Gastroesophageal sphincter (tissue), 4 donors: Measurements from ENCODE around the gene EHMT1. TPM values are rescaled to one million over a fixed set of nuclear protein-coding genes. Genes with fewer than 3 reads are reported as not detected.
A peak's percentile ranks its signal among the peaks of the same experiment; 100 is the strongest.

ENCODE experiments used
- ATAC-seq: fragments of 150-250 bp; one replicate; pipeline ENCODE4 v1.9.1; 2016; ENCODE audit warnings: mild to moderate bottlenecking, moderate library complexity
- H3K27ac ChIP-seq, 4 donors: fragments of 200-600 bp; sonication (generic) in 3 of 4; 1 replicate in 3 of 4; 2 replicates in 1 of 4; pipeline ENCODE4 v1.5.1; 2016 to 2019
- H3K27me3 ChIP-seq: fragments of 200-600 bp; sonication (generic); one replicate; pipeline ENCODE4 v1.5.1; 2019
- H3K36me3 ChIP-seq, 2 donors: fragments of 200-600 bp; sonication (generic); one replicate each; pipeline ENCODE4 v1.5.1; 2019; ENCODE audit warnings: control low read depth in 1 of 2
- H3K4me1 ChIP-seq, 3 donors: fragments of 200-600 bp; sonication (generic); 1 replicate in 2 of 3; 2 replicates in 1 of 3; pipeline ENCODE4 v1.5.1; 2016 to 2019; ENCODE audit warnings: control low read depth in 2 of 3
- H3K4me3 ChIP-seq, 2 donors: fragments of 200-600 bp; sonication (generic); one replicate each; pipeline ENCODE4 v1.5.1; 2019; ENCODE audit warnings: mild to moderate bottlenecking in 1 of 2, moderate library complexity in 1 of 2
- H3K9me3 ChIP-seq, 3 donors: fragments of 200-600 bp; sonication (generic); one replicate each; pipeline ENCODE4 v1.5.1; 2017 to 2019; ENCODE audit warnings: control low read depth in 2 of 3
- CTCF ChIP-seq, 4 experiments: fragments of 200-600 bp in 2 of 4; fragments of 450-650 bp in 2 of 4; sonication (generic) in 1 of 4; IDR thresholded peaks; one replicate each; pipeline ENCODE4 v1.5.1; 2017 to 2019; ENCODE audit warnings: antibody characterized with exemption in 4 of 4, mild to moderate bottlenecking in 2 of 4, moderate library complexity in 2 of 4
- EP300 ChIP-seq: sonication (generic); formaldehyde crosslinking; IDR thresholded peaks from one replicate; pipeline ENCODE4 v1.6.1; 2017; ENCODE audit warnings: antibody characterized with exemption, mild to moderate bottlenecking
- POLR2A ChIP-seq, 2 donors: fragments of 450-650 bp; IDR thresholded peaks; one replicate each; pipeline ENCODE4 v1.6.1; 2017; ENCODE audit warnings: antibody characterized with exemption in 2 of 2, mild to moderate bottlenecking in 2 of 2, moderate library complexity in 1 of 2
- POLR2AphosphoS5 ChIP-seq: sonication (generic); formaldehyde crosslinking; IDR thresholded peaks from one replicate; pipeline ENCODE4 v1.6.1; 2017; ENCODE audit warnings: antibody characterized with exemption
- WGBS, 2 donors: methylation state at CpG; one replicate each; pipeline ENCODE4 v1.1.5; 2018; ENCODE audit warnings: low coverage in 1 of 2; 5-methylcytosine and 5-hydroxymethylcytosine counted together
- total RNA-seq, 4 donors: library from RNA; depleted of rRNA; stranded (reverse); fragments of >200 nt; gene quantifications; one replicate each; pipeline ENCODE4 v1.1.0, GENCODE V29; 2016

The EHMT1 gene
- total RNA-seq, 4 donors from 2014 or later, result 49.2 to 79.7 (median 64.7) TPM

GRCh38 chr9:137588311-137588710, 30.5 kb upstream of the EHMT1 start:
- no peak overlapping the region for H3K4me3 ChIP-seq
- no peak for TF ChIP-seq POLR2A (IDR thresholded peaks at IDR 0.05)
- TF ChIP-seq POLR2AphosphoS5, result no peak
- TF ChIP-seq CTCF (IDR thresholded peaks at IDR 0.05), result no peak
- no peak for TF ChIP-seq EP300
- peaks cover 0 to 53% of the 10 kb centered on the region in 2 donors for H3K36me3 ChIP-seq
- ATAC-seq, result no peak
- peaks cover 0 to 31% (median 6%) of the 10 kb centered on the region in 3 donors for H3K4me1 ChIP-seq
- 93 to 94% methylated on average over 2 to 5 of the region's 13 CpGs for WGBS, 2 donors
- no peak overlapping the region for H3K27ac ChIP-seq
- H3K9me3 ChIP-seq, result no peaks in the 10 kb centered on the region
- H3K27me3 ChIP-seq, result no peaks in the 10 kb centered on the region

GRCh38 chr9:137588891-137589290, 29.9 kb upstream of the EHMT1 start:
- H3K36me3 ChIP-seq, result peaks cover 0 to 48% of the 10 kb centered on the region in 2 donors
- TF ChIP-seq POLR2A (IDR thresholded peaks at IDR 0.05) (no peak), CTCF (IDR thresholded peaks at IDR 0.05) (no peak), EP300 (no peak)
- ATAC-seq, result no peak
- H3K27me3 ChIP-seq, result no peaks in the 10 kb centered on the region
- WGBS, 2 donors, result 74 to 90% methylated on average over 3 of the region's 6 CpGs
- H3K4me3 ChIP-seq, result no peak overlapping the region
- no peaks in the 10 kb centered on the region for H3K9me3 ChIP-seq
- H3K4me1 ChIP-seq, result peaks cover 0 to 31% (median 6%) of the 10 kb centered on the region in 3 donors
- no peak overlapping the region for H3K27ac ChIP-seq

- H3K4me3 ChIP-seq, result peak overlapping the region; percentile 67 to 79
- H3K27me3 ChIP-seq, result no peaks in the 10 kb centered on the region
- no peaks in the 10 kb centered on the region for H3K9me3 ChIP-seq
- H3K4me1 ChIP-seq, result peaks cover 0 to 31% (median 6%) of the 10 kb centered on the region in 3 donors
- WGBS, 2 donors, result 0% methylated on average over 6 of the region's 58 CpGs; no CpG with 5 or more reads in 1 of the 2 donors
- H3K27ac ChIP-seq, result peak overlapping the region in 3 of 4 donors; percentile 63 to 82 (median 70)
- peaks cover 0 to 41% of the 10 kb centered on the region in 2 donors for H3K36me3 ChIP-seq
- TF ChIP-seq POLR2AphosphoS5 (no peak), POLR2A (IDR thresholded peaks at IDR 0.05) (no peak), CTCF (IDR thresholded peaks at IDR 0.05) (no peak), EP300 (no peak)
- ATAC-seq, result peak; percentile 16
These were observed 29.2 kb upstream of the EHMT1 start for GRCh38 chr9:137589441-137590122.

- Histone ChIP-seq H3K27ac (peak overlapping the region in 3 of 4 donors; percentile 63 to 82 (median 70)), H3K36me3 (peaks cover 0 to 36% of the 10 kb centered on the region in 2 donors), H3K4me1 (peaks cover 0 to 31% (median 6%) of the 10 kb centered on the region in 3 donors), H3K9me3 (no peaks in the 10 kb centered on the region), H3K4me3 (peak overlapping the region; percentile 67 to 79), H3K27me3 (no peaks in the 10 kb centered on the region)
- peak; percentile 32 for ATAC-seq
- TF ChIP-seq CTCF (IDR thresholded peaks at IDR 0.05) (no peak), EP300 (no peak), POLR2A (IDR thresholded peaks at IDR 0.05) (peak in 1 of 2 donors; percentile 41)
- WGBS, 2 donors, result 0% methylated on average over 11 of the region's 61 CpGs; no CpG with 5 or more reads in 1 of the 2 donors
These were observed 28.7 kb upstream of the EHMT1 start for GRCh38 chr9:137590123-137590468.
